ENCODE results near the gene CSF3.

Gene CSF3

GRCh38 chr17:40015005-40015997 is at the start of gene CSF3:
Gene CSF3 (plus strand): TSS chr17:40015440. CDS start chr17:40015475, 35 bp downstream.
- no peak for DNase-seq

GRCh38 chr17:39966771-39967170 is 48.5 kb upstream of the CSF3 start:
- DNase-seq = no peak

GRCh38 chr17:39968761-39969160 is 46.5 kb upstream of the CSF3 start:
- no peak for DNase-seq

GRCh38 chr17:39969375-39969774 is 45.9 kb upstream of the CSF3 start:
- no peak for DNase-seq

GRCh38 chr17:39970157-39970692 is 45.0 kb upstream of the CSF3 start:
- DNase-seq = no peak

- DNase-seq = no peak
Measured at GRCh38 chr17:39971076-39971603, 44.1 kb upstream of the CSF3 start.

- DNase-seq = no peak
Measured at GRCh38 chr17:39972271-39972670, 43.0 kb upstream of the CSF3 start.

- no peak for DNase-seq
Measured at GRCh38 chr17:39973496-39973895, 41.7 kb upstream of the CSF3 start.

- DNase-seq = no peak
Measured at GRCh38 chr17:39974433-39974832, 40.8 kb upstream of the CSF3 start.

- no peak for DNase-seq
Measured at GRCh38 chr17:39975801-39976200, 39.4 kb upstream of the CSF3 start.

GRCh38 chr17:39979016-39979670 is 36.1 kb upstream of the CSF3 start:
- DNase-seq = no peak

GRCh38 chr17:39979893-39980350 is 35.3 kb upstream of the CSF3 start:
- DNase-seq = peak; percentile 41

- DNase-seq = peak; percentile 100
Measured at GRCh38 chr17:39980351-39981206, 34.7 kb upstream of the CSF3 start, which contains the start of gene PSMD3. Gene PSMD3 (plus strand): TSS chr17:39980807. CDS start chr17:39980971, 164 bp downstream.

- no peak for DNase-seq
Measured at GRCh38 chr17:39981207-39981741, 34.0 kb upstream of the CSF3 start.

GRCh38 chr17:39981766-39982375 is 33.4 kb upstream of the CSF3 start:
- no peak for DNase-seq

GRCh38 chr17:39988206-39988810 is 26.9 kb upstream of the CSF3 start:
- DNase-seq = no peak

- no peak for DNase-seq
Measured at GRCh38 chr17:39994448-39994847, 20.8 kb upstream of the CSF3 start.

- DNase-seq = no peak
Measured at GRCh38 chr17:39995438-39995837, 19.8 kb upstream of the CSF3 start.

- DNase-seq = no peak
Measured at GRCh38 chr17:39996162-39996561, 19.1 kb upstream of the CSF3 start.

- no peak for DNase-seq
Measured at GRCh38 chr17:39996800-39997199, 18.4 kb upstream of the CSF3 start.

GRCh38 chr17:39997543-39997942 is 17.7 kb upstream of the CSF3 start:
- DNase-seq = no peak

All from NCI-H1436 treated with DMSO at 0.1 percent for 48 hours (cell line).